Natural killer cell treated with Interleukin-12 subunit alpha and Interleukin-12 subunit beta and Interleukin-15 and Interleukin-18, amount 100 ng/mL, for 72 hours (primary cell): ENCODE measurements around the gene SNAP47. TPM values are rescaled to one million over a fixed set of nuclear protein-coding genes. Genes with fewer than 3 reads are reported as not detected.
"Not testable (repeated sequence)": the region's sequence is repeated elsewhere in the genome, so short reads cannot be mapped to it uniquely, and the experiment has no call there.

Source experiments
- ATAC-seq, 2 donors: fragments of 150-1000 bp; cut with Tn5 transposase in 1 of 2; sonication (Bioruptor Pico), chemical (Tn5 transposase) in 1 of 2; 2 replicates each; pipeline ENCODE4 v1.10.0; 2021
- DNase-seq: peaks from one replicate; pipeline ENCODE4 v3.0.0; 2022; ENCODE audit warnings: low spot score
- H3K27ac Mint-ChIP-seq, 2 donors: 1 replicate in 1 of 2; 2 replicates in 1 of 2; pipeline ENCODE4 v1.8.0; 2022; ENCODE audit warnings: mixed read lengths in 2 of 2, mild to moderate bottlenecking in 1 of 2, moderate library complexity in 1 of 2
- H3K27me3 Mint-ChIP-seq, 2 donors: 1 replicate in 1 of 2; 2 replicates in 1 of 2; pipeline ENCODE4 v1.8.0; 2022; ENCODE audit warnings: mixed read lengths in 2 of 2
- H3K36me3 Mint-ChIP-seq: one replicate; pipeline ENCODE4 v1.8.0; 2022; ENCODE audit warnings: mixed read lengths
- H3K4me1 Mint-ChIP-seq, 2 donors: 1 replicate in 1 of 2; 2 replicates in 1 of 2; pipeline ENCODE4 v1.8.0; 2022; ENCODE audit warnings: low read depth in 2 of 2, mixed read lengths in 2 of 2, mild to moderate bottlenecking in 1 of 2
- H3K4me3 Mint-ChIP-seq: one replicate; pipeline ENCODE4 v1.8.0; 2022; ENCODE audit warnings: mixed read lengths
- H3K9me3 Mint-ChIP-seq: 2 replicates; pipeline ENCODE4 v1.8.0; 2022; ENCODE audit warnings: mixed read lengths
- total RNA-seq, 2 donors: library from RNA; stranded (reverse); gene quantifications; one replicate each; pipeline ENCODE4 v1.2.3, GENCODE V29; 2022

Gene SNAP47, protein sequence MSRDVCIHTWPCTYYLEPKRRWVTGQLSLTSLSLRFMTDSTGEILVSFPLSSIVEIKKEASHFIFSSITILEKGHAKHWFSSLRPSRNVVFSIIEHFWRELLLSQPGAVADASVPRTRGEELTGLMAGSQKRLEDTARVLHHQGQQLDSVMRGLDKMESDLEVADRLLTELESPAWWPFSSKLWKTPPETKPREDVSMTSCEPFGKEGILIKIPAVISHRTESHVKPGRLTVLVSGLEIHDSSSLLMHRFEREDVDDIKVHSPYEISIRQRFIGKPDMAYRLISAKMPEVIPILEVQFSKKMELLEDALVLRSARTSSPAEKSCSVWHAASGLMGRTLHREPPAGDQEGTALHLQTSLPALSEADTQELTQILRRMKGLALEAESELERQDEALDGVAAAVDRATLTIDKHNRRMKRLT
- 10 to 100 TPM; 23.5 to 32.5 TPM for total RNA-seq

DNA sequence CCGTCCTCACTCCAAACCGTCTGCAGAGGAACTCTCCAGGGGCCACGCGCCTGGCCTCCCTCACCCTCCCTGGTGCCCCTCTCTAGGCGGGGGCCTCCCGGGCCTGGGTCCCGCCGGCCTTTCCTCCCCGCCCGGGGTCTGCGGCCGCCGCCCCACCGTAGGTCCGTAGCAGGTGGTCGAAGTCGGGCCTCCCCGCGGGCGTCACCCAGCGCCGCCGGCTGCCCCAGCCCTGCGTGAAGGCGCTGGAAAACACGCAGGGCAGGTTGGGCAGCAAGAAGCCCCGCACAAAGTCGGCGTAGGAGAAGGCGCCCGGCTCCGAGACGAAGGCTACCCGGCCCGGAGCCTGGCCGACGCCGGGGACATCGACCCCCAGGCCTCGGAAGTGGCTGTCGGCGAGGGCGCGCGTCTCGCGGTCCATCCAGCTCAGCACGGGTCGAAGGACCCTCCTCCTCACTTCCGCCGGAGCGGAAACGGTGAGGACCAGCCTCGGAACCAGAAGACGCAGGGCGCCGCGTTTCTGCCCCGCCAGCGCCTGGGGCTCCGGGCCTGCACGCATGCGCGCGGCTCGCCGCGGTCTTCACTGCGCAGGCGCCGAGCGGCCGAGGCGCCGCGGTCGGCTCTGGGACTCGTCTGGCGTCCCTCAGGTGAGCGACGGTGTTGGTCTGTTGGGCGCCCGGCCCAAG is at the start of gene SNAP47, which contains the start of gene JMJD4:
TSS of gene SNAP47 (plus strand) at position 580 of the 683 bp plus-strand sequence. CDS start 12,302 bp downstream, outside the sequence.
TSS of gene JMJD4 (minus strand) at position 447 of the 683 bp plus-strand sequence. CDS start at position 418, 29 bp downstream.
- Mint-ChIP-seq H3K9me3 (no peaks in the 10 kb centered on the region), H3K4me1 (peaks cover 19 to 36% of the 10 kb centered on the region in 2 donors), H3K36me3 (no peaks in the 10 kb centered on the region), H3K27me3 (no peaks in the 10 kb centered on the region), H3K4me3 (peak within 1 kb of the TSS; percentile 97), H3K27ac (peak within 1 kb of the TSS; percentile 92)
- ATAC-seq (peak; percentile 97), DNase-seq (peak; percentile 96)

DNA sequence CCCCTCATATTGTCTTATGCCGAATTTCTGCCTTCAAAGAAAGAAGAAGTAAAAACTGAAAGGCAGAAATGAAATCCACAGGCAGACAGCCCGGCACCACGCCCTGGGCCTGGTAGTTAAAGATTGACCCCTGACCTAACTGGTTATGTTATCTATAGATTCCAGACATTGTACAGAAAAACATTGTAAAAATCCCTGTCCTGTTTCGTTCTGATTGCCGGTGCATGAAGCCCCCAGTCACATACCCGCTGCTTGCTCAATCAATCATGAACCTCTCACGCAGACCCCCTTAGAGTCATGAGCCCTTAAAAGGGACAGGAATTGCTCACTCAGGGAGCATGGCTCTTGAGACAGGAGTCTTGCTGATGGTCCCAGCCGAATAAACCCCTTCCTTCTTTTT is 49.4 kb upstream of the SNAP47 start:
- no peaks in the 10 kb centered on the region for H3K4me1 Mint-ChIP-seq
- H3K27me3 Mint-ChIP-seq: no peaks in the 10 kb centered on the region
- H3K4me3 Mint-ChIP-seq: no peak overlapping the region
- ATAC-seq (no peak), DNase-seq (no peak)
- H3K36me3 Mint-ChIP-seq: peaks cover 25% of the 10 kb centered on the region
- H3K27ac Mint-ChIP-seq: no peak overlapping the region
- H3K9me3 Mint-ChIP-seq: peaks cover 24% of the 10 kb centered on the region

DNA sequence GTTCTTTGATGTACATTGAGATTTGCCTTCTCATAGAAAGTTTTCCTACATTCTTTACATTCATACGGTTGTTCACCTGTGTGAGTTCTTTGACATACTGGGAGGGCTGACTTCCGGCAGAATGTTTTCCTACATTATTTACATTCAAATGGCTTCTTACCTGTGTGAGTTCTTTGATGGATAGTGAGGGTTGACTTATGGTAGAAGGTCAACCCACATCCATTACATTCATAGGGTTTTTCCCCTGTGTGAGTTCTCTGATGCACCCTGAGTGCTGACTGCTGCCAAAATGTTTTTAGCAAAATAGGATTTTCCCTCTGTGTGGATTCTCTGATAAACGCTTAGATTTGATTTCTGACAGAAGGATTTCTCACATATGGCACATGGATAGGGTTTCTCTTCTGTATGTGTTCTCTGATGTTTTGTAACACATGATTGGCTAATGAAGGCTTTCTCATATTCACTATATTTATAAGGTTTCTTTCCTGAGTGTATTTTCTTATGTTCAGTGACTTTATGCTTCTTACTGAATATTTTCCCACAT is 37.8 kb upstream of the SNAP47 start:
- H3K4me1 Mint-ChIP-seq: no peaks in the 10 kb centered on the region
- H3K9me3 Mint-ChIP-seq: peaks cover 30% of the 10 kb centered on the region
- H3K36me3 Mint-ChIP-seq: peaks cover 52% of the 10 kb centered on the region
- H3K27ac Mint-ChIP-seq: no peak overlapping the region
- DNase-seq: no peak
- no peak overlapping the region for H3K4me3 Mint-ChIP-seq
- H3K27me3 Mint-ChIP-seq: no peaks in the 10 kb centered on the region
- no peak for ATAC-seq

DNA sequence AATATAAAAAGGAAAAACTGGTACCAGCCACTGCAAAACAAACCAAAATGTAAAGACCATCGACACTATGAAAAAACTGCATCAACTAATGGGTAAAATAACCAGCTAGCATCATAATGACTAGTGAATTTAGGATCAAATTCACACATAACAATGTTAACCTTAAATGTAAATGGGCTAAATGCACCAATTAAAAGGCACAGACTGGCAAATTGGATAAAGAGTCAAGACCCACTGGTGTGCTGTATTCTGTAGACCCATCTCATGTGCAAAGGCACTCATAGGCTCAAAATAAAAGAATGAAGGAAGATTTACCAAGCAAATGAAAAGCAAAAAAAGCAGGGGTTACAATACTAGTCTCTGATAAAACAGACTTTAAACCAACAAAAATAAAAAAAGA is 33.6 kb upstream of the SNAP47 start:
- H3K27ac Mint-ChIP-seq, H3K4me3 Mint-ChIP-seq, DNase-seq, H3K4me1 Mint-ChIP-seq, H3K27me3 Mint-ChIP-seq, ATAC-seq: not testable (repeated sequence)
- peaks cover 42% of the 10 kb centered on the region for H3K9me3 Mint-ChIP-seq
- peaks cover 60% of the 10 kb centered on the region for H3K36me3 Mint-ChIP-seq

DNA sequence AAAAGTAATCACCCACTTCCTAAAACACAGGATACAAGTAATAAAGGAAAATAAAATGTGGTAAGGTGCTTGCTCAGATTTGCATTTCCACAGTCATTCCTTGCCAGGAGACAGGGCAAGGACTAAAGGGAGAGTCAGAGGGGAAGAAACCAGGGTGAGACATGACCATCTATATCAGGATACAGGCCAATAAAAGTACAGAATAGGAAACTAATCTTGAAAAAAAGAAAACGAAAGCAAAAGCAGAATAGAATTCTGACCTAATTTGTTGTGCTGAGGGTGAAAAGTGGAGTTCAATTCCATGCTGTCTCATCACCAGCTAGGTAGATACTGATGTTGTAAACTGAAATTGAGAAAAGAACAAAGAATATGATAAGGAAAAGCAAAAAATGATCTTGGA is 27.4 kb upstream of the SNAP47 start:
- Mint-ChIP-seq H3K9me3 (peaks cover 24% of the 10 kb centered on the region), H3K27ac (peak overlapping the region; percentile 28 to 34)
- peak in 1 of 2 donors; percentile 54 for ATAC-seq

DNA sequence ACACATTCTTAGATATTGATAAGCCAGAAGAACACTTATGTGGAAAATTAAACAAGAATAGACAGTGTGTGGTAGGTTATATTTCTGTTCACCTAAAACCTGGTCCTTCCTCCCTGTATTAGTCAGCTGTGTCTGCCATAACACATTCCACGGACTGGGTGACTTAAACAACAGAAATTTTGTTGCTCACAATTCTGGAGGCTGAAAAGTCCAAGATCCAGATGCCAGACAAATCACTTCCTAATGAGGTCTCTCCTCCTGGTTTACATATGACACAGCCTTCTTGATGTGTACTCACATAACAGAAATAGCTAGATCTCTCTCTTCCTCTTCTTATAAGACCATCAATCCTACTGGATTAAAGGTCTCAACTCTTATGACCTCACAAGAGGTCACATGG is 25.8 kb upstream of the SNAP47 start:
- H3K4me3 Mint-ChIP-seq: no peak overlapping the region

More for the DNA sequence above, 27.4 kb upstream of the SNAP47 start:
- H3K4me1 Mint-ChIP-seq: peaks cover 7 to 8% of the 10 kb centered on the region in 2 donors
- DNase-seq: no peak
- peaks cover 28% of the 10 kb centered on the region for H3K36me3 Mint-ChIP-seq
- H3K27me3 Mint-ChIP-seq: no peaks in the 10 kb centered on the region
- peak overlapping the region; percentile 54 for H3K4me3 Mint-ChIP-seq

DNA sequence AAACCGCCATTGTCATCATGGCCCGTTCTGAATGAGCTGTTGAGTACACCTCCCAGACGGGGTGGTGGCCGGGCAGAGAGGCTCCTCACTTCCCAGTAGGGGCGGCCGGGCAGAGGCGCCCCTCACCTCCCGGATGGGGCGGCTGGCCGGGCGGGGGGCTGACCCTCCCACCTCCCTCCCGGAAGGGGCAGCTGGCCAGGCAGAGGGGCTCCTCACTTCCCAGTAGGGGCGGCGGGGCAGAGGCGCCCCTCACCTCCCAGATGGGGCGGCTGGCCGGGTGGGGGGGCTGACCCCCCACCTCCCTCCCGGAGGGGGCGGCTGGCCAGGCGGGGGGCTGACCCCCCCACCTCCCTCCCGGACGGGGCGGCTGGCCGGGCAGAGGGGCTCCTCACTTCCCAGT is 24.8 kb upstream of the SNAP47 start:
- not testable (repeated sequence) for ATAC-seq, H3K4me3 Mint-ChIP-seq, H3K27ac Mint-ChIP-seq, DNase-seq, H3K4me1 Mint-ChIP-seq, H3K27me3 Mint-ChIP-seq
- Mint-ChIP-seq H3K36me3 (peaks cover 23% of the 10 kb centered on the region), H3K9me3 (peaks cover 23% of the 10 kb centered on the region)

More for the DNA sequence above, 25.8 kb upstream of the SNAP47 start:
- peaks cover 17% of the 10 kb centered on the region for H3K36me3 Mint-ChIP-seq
- peaks cover 0 to under 1% of the 10 kb centered on the region in 2 donors for H3K27me3 Mint-ChIP-seq
- H3K27ac Mint-ChIP-seq: no peak overlapping the region
- H3K9me3 Mint-ChIP-seq: peaks cover 17% of the 10 kb centered on the region
- ATAC-seq (no peak), DNase-seq (no peak)
- peaks cover 7 to 8% of the 10 kb centered on the region in 2 donors for H3K4me1 Mint-ChIP-seq

DNA sequence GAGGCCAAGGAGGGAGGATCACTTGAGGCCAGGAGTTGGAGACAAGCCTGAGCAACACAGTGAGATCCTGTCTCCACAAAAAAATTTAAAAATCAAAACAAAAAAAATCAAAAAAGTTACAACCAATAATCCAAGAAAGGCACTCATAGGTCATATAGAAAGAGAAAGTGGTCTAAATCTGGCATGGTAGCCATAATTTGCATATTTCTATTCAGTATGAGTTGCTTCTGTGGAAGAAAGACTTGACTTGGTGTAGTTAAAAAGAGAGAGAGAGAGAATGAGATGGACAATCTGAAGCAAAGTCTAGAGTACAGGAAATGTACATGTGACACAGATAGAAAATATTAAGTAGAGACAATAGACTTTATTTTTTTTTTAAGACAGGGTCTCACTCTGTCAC is 22.6 kb upstream of the SNAP47 start:
- Mint-ChIP-seq H3K4me1 (peaks cover 6% of the 10 kb centered on the region in 2 donors), H3K27me3 (peaks cover 0 to 3% of the 10 kb centered on the region in 2 donors), H3K36me3 (peaks cover 34% of the 10 kb centered on the region), H3K4me3 (no peak overlapping the region), H3K27ac (no peak overlapping the region), H3K9me3 (peaks cover 26% of the 10 kb centered on the region)
- DNase-seq (no peak), ATAC-seq (no peak)

DNA sequence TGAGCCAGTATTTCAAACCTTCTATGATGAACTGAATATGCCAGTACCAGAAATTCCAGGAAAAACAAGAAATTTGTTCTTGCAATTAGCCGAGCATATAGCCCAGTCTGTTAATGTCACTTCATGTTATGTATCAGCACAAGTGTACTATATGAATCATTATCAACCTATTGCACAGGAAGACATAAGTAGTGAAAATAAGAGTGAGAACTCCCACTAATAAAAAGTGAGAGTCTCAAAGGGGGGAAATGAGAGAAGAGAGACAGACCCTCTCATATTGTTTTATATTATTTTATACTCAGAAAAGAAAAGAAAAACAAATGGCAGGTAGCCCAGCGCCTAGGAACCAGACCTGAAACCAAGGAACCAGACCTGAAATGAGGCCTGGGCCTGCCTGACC is 16.3 kb upstream of the SNAP47 start:
- Mint-ChIP-seq H3K27me3 (peaks cover 0 to 7% of the 10 kb centered on the region in 2 donors), H3K9me3 (peaks cover 49% of the 10 kb centered on the region), H3K4me1 (peaks cover 0 to 2% of the 10 kb centered on the region in 2 donors), H3K4me3 (no peak overlapping the region), H3K36me3 (peaks cover 71% of the 10 kb centered on the region), H3K27ac (no peak overlapping the region)
- ATAC-seq: no peak
- no peak for DNase-seq

DNA sequence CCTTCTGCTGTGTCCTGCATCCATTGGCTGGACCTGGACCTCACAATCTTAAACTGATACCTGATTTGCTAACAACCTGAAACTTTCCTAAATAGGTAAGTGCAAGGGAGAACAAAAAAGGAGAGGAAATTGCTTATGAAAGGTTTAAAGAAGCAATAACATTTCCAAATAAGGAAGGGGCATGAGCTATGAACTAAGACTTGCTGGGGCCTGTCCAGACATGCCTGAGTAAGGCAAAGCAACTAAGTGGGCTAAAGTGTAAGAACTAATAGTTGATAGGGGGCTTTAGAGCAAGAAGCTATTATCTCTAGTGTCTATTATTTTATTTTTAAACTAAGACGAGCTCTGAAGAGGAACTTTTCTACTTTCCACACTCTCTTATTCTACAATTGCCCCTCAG is 11.8 kb upstream of the SNAP47 start:
- Mint-ChIP-seq H3K4me1 (peaks cover 0 to 7% of the 10 kb centered on the region in 2 donors), H3K36me3 (peaks cover 54% of the 10 kb centered on the region), H3K27me3 (peaks cover 0 to 13% of the 10 kb centered on the region in 2 donors), H3K27ac (no peak overlapping the region), H3K9me3 (peaks cover 33% of the 10 kb centered on the region), H3K4me3 (no peak overlapping the region)
- no peak for DNase-seq
- no peak for ATAC-seq

DNA sequence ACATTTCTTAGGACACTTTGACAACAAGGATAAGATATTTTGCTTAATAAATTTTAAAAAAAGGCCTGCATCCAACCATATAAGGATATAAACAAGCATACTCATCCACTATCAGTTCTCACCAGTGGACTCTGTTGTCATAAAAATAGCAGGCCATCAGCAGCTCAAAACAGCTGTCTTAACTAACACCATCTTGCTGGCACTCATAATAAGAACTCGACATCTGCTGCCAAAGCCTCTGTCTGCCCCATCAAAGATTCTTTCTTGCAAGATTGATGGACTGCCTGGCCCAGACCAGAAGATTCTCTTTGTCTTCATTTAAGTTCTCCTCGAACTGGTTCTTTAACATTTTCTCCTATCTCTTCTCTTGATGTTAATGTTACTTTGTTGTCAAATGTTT is 10.2 kb upstream of the SNAP47 start:
- no peak overlapping the region for H3K4me3 Mint-ChIP-seq
- peaks cover 0 to 10% of the 10 kb centered on the region in 2 donors for H3K4me1 Mint-ChIP-seq
- H3K9me3 Mint-ChIP-seq: peaks cover 24% of the 10 kb centered on the region
- H3K27me3 Mint-ChIP-seq: peaks cover 0 to 13% of the 10 kb centered on the region in 2 donors
- H3K27ac Mint-ChIP-seq: no peak overlapping the region
- peaks cover 40% of the 10 kb centered on the region for H3K36me3 Mint-ChIP-seq
- DNase-seq (no peak), ATAC-seq (no peak)

DNA sequence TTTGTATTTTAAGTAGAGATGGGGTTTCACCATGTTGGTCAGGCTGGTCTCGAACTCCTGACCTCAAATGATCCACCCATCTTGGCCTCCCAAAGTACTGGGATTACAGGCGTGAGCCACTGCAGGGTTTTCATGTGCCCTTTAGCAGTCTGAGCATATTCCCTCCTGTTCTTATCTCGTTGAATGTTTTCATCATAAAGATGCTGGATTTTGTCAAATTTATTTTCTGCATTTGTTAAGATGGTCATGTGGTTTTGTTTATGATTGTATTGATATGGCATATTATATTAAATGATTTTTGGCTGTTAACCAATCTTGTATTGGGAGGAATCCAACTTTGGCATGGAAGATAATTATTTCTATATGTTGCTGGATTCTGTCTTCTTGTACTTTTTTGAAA is 8.9 kb upstream of the SNAP47 start:
- Mint-ChIP-seq H3K27ac (no peak overlapping the region), H3K27me3 (peaks cover 0 to 13% of the 10 kb centered on the region in 2 donors), H3K9me3 (peaks cover 14% of the 10 kb centered on the region), H3K36me3 (peaks cover 27% of the 10 kb centered on the region), H3K4me3 (no peak overlapping the region), H3K4me1 (peaks cover 0 to 8% of the 10 kb centered on the region in 2 donors)
- ATAC-seq (no peak), DNase-seq (no peak)

DNA sequence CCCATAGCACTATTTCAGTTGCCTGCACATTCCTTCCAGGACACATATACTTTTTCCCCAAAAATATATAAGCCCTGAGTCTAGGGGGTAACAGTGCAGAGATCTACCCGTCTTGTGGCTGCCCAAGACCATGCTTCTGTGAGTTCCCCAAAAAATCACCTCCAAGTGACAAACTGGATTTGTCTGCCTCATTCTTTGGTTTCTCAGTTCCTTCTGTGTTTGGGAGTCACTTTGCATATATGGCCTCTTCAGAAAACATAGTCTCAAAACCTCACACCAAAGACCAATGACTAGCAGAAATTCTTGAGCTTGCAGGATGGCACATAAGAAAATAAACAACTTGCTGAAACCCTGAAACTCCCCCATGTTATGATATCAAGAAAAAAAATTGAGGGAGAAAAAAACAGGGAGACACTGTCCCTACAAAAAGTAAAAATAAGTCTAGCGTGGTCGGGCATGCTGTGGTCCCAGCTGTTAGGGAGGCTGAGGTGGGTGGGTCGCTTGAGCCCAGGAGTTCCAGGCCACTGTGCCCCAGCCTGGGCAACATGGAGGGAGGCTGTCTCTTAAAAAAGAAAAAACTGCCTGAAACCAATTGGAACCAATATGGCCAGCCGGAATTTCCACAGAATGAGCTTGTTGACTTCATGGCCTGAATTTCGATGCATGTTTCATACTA is 8.2 kb upstream of the SNAP47 start:
- H3K4me3 Mint-ChIP-seq: no peak overlapping the region

More for the DNA sequence above, 8.2 kb upstream of the SNAP47 start:
- Mint-ChIP-seq H3K27me3 (peaks cover 0 to 13% of the 10 kb centered on the region in 2 donors), H3K27ac (no peak overlapping the region), H3K9me3 (peaks cover 8% of the 10 kb centered on the region), H3K36me3 (peaks cover 20% of the 10 kb centered on the region), H3K4me1 (peaks cover 0 to 8% of the 10 kb centered on the region in 2 donors)
- no peak for ATAC-seq
- no peak for DNase-seq
